A549 (cell line): ENCODE data around the gene NKAIN2.

Experiments used
- CBX8 ChIP-seq: fragments of 200-600 bp; sonication (generic); IDR thresholded peaks from 2 replicates; pipeline ENCODE4 v1.6.1; 2016
- CEBPB ChIP-seq, 2 experiments: fragments of >200 bp in 1 of 2; sonication (Bioruptor Twin) in 1 of 2; formaldehyde crosslinking in 1 of 2; IDR thresholded peaks; 2 replicates each; pipeline ENCODE4 v1.6.1; 2012 to 2016
- HDAC2 ChIP-seq: fragments of 200-600 bp; sonication (generic); IDR thresholded peaks from 2 replicates; pipeline ENCODE4 v1.6.1; 2016
- JUNB ChIP-seq: fragments of >200 bp; sonication (Bioruptor Twin); formaldehyde crosslinking; IDR thresholded peaks from 2 replicates; pipeline ENCODE4 v1.6.1; 2016
- NR3C1 ChIP-seq: fragments of >200 bp; sonication (Bioruptor Twin); formaldehyde crosslinking; IDR thresholded peaks from 3 replicates; pipeline ENCODE4 v1.6.1; 2017
- POLR2A ChIP-seq: IDR thresholded peaks from 2 replicates; pipeline ENCODE4 v1.6.1; 2012; ENCODE audit warnings: mild to moderate bottlenecking, low read length
- RAD21 ChIP-seq, 2 experiments: fragments of >200 bp in 1 of 2; sonication (Bioruptor Twin) in 1 of 2; formaldehyde crosslinking in 1 of 2; IDR thresholded peaks in 1 of 2; conservative IDR thresholded peaks in 1 of 2; 2 replicates in 1 of 2; 3 replicates in 1 of 2; pipeline ENCODE4 v1.6.1; 2012 to 2018; ENCODE audit warnings: inconsistent platforms in 1 of 2
- RCOR1 ChIP-seq: fragments of 150-350 bp; IDR thresholded peaks from 2 replicates; pipeline ENCODE4 v1.6.1; 2014; ENCODE audit warnings: antibody characterized with exemption, low read length, low read depth
- ZSCAN20 ChIP-seq: fragments of 250-450 bp; sonication (Bioruptor Pico); IDR thresholded peaks from 2 replicates; pipeline ENCODE4 v1.8.0; 2022; ENCODE audit warnings: mild to moderate bottlenecking, moderate library complexity
- TF ChIP-seq, protein P1 (sequence below): fragments of >200 bp; sonication (Bioruptor Twin); formaldehyde crosslinking; IDR thresholded peaks from 3 replicates; pipeline ENCODE4 v1.5.1; 2016
- TF ChIP-seq, protein P2 (sequence below): fragments of 450-650 bp; IDR thresholded peaks from 2 replicates; pipeline ENCODE4 v1.6.1; 2014; ENCODE audit warnings: antibody characterized with exemption
- TF ChIP-seq, protein P3 (sequence below): fragments of 250-450 bp; sonication (Bioruptor Pico); IDR thresholded peaks from 2 replicates; pipeline ENCODE4 v1.5.0; 2021; ENCODE audit warnings: mild to moderate bottlenecking, moderate library complexity, borderline replicate concordance

DNA sequence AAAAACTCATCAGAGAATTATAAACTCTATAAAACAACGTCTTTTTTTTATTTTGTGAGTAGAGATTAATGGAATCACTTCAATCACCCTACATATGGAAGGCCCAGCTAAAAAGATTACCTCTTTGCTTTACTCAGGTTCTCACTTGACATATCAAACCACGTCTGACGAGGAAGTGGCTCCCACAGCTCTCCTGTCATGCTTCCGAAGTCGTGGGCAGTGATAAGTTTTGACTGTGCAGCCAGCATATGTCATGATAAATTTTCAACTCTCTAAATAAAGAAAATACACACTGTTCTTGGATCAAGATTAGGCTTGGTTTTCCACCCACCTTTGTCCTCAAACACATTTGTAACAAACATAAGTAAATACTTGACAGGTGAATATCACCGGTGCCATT, 879.1 kb downstream of the NKAIN2 start:
- no peak for TF ChIP-seq JUNB
- TF ChIP-seq, protein P1, sequence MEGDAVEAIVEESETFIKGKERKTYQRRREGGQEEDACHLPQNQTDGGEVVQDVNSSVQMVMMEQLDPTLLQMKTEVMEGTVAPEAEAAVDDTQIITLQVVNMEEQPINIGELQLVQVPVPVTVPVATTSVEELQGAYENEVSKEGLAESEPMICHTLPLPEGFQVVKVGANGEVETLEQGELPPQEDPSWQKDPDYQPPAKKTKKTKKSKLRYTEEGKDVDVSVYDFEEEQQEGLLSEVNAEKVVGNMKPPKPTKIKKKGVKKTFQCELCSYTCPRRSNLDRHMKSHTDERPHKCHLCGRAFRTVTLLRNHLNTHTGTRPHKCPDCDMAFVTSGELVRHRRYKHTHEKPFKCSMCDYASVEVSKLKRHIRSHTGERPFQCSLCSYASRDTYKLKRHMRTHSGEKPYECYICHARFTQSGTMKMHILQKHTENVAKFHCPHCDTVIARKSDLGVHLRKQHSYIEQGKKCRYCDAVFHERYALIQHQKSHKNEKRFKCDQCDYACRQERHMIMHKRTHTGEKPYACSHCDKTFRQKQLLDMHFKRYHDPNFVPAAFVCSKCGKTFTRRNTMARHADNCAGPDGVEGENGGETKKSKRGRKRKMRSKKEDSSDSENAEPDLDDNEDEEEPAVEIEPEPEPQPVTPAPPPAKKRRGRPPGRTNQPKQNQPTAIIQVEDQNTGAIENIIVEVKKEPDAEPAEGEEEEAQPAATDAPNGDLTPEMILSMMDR: no peak
- no peak for TF ChIP-seq CBX8
- TF ChIP-seq POLR2A: no peak
- TF ChIP-seq, protein P2, sequence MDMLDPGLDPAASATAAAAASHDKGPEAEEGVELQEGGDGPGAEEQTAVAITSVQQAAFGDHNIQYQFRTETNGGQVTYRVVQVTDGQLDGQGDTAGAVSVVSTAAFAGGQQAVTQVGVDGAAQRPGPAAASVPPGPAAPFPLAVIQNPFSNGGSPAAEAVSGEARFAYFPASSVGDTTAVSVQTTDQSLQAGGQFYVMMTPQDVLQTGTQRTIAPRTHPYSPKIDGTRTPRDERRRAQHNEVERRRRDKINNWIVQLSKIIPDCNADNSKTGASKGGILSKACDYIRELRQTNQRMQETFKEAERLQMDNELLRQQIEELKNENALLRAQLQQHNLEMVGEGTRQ: no peak
- TF ChIP-seq RAD21 (conservative IDR thresholded peaks at IDR 0.05 in 1 of 2, IDR thresholded peaks at IDR 0.05 in 1 of 2): no peak
- TF ChIP-seq ZSCAN20 (CRISPR knock-in tag): no peak
- no peak for TF ChIP-seq CEBPB (IDR thresholded peaks at IDR 0.05)
- TF ChIP-seq NR3C1: no peak
- TF ChIP-seq HDAC2: no peak
- TF ChIP-seq, protein P3, sequence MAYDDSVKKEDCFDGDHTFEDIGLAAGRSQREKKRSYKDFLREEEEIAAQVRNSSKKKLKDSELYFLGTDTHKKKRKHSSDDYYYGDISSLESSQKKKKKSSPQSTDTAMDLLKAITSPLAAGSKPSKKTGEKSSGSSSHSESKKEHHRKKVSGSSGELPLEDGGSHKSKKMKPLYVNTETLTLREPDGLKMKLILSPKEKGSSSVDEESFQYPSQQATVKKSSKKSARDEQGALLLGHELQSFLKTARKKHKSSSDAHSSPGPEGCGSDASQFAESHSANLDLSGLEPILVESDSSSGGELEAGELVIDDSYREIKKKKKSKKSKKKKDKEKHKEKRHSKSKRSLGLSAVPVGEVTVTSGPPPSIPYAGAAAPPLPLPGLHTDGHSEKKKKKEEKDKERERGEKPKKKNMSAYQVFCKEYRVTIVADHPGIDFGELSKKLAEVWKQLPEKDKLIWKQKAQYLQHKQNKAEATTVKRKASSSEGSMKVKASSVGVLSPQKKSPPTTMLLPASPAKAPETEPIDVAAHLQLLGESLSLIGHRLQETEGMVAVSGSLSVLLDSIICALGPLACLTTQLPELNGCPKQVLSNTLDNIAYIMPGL (CRISPR knock-in tag): no peak
- no peak for TF ChIP-seq RCOR1
